Fibroblast of pulmonary artery (primary cell): Measurements from ENCODE around the gene HSD17B11.

Experiments
- DNase-seq: peaks from one replicate; pipeline ENCODE4 v3.0.0-alpha.2; 2010; ENCODE audit warnings: low read depth
- H3K4me3 ChIP-seq: replicated peaks from 2 replicates; pipeline ENCODE4 v1.5.1; 2011; ENCODE audit warnings: low read depth, mild to moderate bottlenecking, control low read depth, low read length, moderate library complexity
- TF ChIP-seq, protein P1 (sequence below): IDR thresholded peaks from 2 replicates; pipeline ENCODE4 v1.5.1; 2011; ENCODE audit warnings: mild to moderate bottlenecking, control low read depth, low read length, inconsistent platforms; ENCODE audit errors: missing control alignments

The HSD17B11 gene, protein sequence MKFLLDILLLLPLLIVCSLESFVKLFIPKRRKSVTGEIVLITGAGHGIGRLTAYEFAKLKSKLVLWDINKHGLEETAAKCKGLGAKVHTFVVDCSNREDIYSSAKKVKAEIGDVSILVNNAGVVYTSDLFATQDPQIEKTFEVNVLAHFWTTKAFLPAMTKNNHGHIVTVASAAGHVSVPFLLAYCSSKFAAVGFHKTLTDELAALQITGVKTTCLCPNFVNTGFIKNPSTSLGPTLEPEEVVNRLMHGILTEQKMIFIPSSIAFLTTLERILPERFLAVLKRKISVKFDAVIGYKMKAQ

DNA sequence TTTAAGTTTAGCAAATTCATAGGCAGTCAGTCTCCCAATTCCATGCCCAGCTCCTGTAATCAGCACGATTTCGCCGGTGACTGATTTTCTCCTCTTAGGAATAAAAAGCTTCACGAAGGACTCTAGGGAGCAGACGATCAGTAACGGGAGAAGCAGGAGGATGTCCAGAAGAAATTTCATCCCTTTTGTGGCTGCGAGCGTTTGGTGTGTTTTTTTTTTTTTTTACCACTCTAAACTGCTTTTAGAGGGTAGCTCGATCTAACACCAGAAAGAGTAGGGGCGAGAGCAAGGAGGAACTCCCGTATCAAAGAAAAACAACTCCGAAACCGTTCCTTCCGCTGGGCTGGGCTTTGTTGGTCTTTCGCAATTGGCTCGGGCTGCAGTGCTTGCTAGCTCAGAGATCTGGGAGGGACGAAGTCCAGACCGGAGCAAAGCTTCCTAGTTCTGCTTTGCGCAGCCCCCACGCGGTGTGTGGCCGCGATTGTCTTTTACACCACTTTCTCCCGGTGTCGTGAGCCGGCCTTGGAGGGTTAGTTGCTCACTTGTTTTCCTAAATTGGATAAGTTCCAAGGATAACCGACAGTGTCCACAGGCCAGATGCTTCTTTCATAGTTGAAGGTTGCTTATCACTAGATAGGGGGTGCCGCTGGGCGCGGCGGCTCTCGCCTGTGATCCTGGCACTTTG lies at the start of gene HSD17B11:
Gene HSD17B11, minus strand, starts transcription at position 298 of the 685 bp plus-strand sequence. Its CDS starts 118 bp downstream, at position 180.
- DNase-seq: peak; percentile 97
- H3K4me3 ChIP-seq: peak within 1 kb of the TSS; percentile 76
- TF ChIP-seq, protein P1, sequence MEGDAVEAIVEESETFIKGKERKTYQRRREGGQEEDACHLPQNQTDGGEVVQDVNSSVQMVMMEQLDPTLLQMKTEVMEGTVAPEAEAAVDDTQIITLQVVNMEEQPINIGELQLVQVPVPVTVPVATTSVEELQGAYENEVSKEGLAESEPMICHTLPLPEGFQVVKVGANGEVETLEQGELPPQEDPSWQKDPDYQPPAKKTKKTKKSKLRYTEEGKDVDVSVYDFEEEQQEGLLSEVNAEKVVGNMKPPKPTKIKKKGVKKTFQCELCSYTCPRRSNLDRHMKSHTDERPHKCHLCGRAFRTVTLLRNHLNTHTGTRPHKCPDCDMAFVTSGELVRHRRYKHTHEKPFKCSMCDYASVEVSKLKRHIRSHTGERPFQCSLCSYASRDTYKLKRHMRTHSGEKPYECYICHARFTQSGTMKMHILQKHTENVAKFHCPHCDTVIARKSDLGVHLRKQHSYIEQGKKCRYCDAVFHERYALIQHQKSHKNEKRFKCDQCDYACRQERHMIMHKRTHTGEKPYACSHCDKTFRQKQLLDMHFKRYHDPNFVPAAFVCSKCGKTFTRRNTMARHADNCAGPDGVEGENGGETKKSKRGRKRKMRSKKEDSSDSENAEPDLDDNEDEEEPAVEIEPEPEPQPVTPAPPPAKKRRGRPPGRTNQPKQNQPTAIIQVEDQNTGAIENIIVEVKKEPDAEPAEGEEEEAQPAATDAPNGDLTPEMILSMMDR: peak; percentile 10

DNA sequence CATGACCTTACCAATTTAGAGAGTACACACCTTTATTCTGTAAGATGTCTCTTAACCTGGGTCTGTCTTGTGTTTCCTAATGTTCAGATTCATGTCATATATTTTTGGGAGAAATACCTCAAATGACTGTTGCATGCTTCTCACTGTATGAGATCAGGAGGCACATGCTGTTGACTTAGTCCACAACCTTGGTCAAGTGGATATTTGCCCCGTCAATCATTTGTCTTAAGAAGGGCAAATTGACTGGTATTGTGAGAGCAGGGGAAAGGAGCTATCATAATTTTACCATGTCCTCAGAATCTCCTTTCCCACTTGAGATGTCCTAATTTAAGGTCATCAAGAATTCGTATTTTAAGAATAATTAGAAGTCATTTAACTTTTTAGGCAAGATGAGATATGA lies 42.4 kb upstream of the HSD17B11 start:
- no peak for DNase-seq
- H3K4me3 ChIP-seq: no peak overlapping the region
- TF ChIP-seq, protein P1: no peak

DNA sequence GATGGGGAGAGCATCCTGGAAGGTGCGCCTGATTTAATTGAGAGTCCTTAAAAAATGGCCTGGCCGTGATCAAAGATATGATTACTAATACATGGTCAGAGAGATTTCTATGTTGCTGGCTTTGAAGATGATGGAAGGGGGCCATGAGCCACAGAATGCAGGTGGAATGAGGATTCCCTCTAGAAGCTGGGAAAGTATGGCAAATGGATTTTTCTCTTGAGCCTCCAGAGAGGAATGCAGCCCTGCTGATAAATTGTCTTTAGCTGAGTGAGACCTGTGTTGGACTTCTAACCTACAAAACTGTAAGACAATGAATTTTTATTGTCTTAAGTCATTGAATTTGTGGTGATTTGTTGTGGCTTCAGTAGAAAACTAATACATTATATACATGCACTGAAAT lies 39.0 kb upstream of the HSD17B11 start:
- DNase-seq: no peak

DNA sequence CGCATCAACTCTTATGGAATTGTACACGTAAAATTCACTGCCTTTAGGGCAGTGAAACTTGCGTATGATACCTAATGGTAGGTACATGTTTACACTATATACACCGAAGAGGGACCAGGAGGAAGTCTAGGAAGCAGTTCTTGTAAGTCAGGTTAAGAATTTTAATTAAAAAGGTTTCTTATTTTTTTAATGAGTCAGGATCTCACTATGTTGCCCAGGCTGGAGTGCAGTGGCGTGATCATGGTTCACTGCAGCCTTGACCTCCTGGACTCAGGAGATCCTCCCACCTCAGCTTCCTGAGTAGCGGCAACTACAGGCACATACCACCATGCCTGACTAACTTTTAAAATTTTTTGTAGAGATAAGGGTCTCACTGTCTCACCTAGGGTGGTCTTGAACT lies 38.0 kb upstream of the HSD17B11 start:
- DNase-seq: no peak
- TF ChIP-seq, protein P1: no peak
- H3K4me3 ChIP-seq: no peak overlapping the region

More for the DNA sequence above, 39.0 kb upstream of the HSD17B11 start:
- TF ChIP-seq, protein P1: no peak
- no peak overlapping the region for H3K4me3 ChIP-seq

DNA sequence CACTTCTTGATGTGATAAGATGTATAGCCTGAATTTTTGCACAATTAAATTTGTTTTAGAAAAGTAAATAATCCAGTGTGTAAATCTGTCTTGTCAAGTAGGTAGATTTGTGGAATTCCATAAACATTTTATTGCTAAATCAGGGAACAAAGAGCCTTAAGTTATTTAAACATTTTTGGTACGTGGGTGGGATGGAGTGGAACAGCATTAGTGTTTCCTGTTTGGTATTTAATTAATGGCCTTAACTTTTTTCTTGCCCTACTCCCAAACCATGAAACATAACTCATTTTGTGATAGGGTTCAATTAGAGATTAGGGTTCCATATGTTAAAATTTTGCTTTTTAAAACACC lies 36.5 kb upstream of the HSD17B11 start:
- no peak for DNase-seq
- no peak overlapping the region for H3K4me3 ChIP-seq
- TF ChIP-seq, protein P1: no peak

DNA sequence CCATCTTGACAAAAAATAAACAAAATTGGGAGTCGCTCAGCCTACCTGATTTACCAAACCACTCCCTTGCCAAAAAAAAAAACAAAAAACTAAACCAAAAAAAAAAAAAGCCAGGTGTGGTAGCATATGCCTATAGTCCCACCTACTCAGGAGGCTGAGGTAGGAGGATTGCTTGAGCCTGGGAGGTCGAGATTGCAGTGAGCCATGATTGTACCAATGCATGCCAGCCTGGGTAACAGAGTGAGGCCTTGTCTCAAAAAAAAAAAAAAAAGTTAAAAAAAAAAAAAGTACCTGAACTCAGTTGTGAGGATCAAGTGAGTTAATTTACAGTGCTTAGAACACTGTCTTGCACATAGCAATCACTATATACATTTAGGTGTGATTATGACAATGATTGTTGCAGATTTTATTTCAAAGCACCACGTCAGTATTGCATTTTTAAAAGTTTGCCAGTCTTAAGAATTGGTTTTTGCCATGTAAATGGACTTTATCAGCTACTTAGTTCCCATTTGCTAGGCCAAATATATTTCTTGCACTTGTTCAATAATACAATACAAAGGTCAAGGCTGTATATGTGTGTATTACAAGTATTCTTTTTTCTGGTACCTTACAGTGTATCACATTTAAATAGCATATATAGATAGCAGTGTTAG lies 36.0 kb upstream of the HSD17B11 start:
- no peak for DNase-seq
- H3K4me3 ChIP-seq: no peak overlapping the region
- TF ChIP-seq, protein P1: no peak
